ENCODE results near the gene SLC6A3. TPM values are rescaled to one million over a fixed set of nuclear protein-coding genes. Genes with fewer than 3 reads are reported as not detected.

SLC6A3 gene
- total RNA-seq (2022) (not detected in 2 replicates), Bru-seq, nascent RNA (percentile 7 among the genes with signal in this experiment), BruChase-seq, experiment 1, labeled RNA remaining after a 2-hour chase (percentile 3 among the genes with signal in this experiment), BruChase-seq, experiment 2, labeled RNA remaining after a 6-hour chase (percentile 10 among the genes with signal in this experiment)
- long read RNA-seq, result 0 reads

DNA sequence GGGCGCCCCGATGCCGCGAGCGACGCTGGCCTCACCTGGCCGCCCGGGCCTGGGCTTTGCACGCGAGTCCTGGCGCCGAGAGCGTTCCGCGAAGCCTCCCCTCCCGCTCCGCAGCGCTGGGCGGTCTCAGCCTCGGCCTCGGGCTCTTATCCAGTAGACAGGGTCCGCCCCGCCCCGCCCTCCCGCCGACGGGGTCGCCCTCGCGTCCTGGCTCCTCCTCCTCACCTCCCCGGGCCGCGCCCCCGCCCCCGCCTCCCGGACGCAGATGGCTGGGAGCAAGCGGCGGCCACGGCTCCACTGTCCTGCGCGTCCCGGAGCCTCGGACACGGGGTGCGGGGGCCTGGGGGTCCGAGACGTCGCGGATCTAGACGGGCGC, at the start of gene SLC6A3:
TSS of gene SLC6A3 (minus strand) at position 128 of the 376 bp plus-strand sequence. CDS start 2,243 bp downstream, outside the sequence.
- Mint-ChIP-seq H3K9me3 (ENCODE audit: unreplicated experiment) (peaks cover 9% of the 10 kb centered on the region), H3K36me3 (ENCODE audit: insufficient read depth, unreplicated experiment) (no peaks in the 10 kb centered on the region), H3K4me3 (ENCODE audit: unreplicated experiment) (no peak within 1 kb of the TSS), H3K27ac (ENCODE audit: unreplicated experiment) (no peak within 1 kb of the TSS), H3K27me3 (ENCODE audit: insufficient read depth, unreplicated experiment) (peaks cover 6% of the 10 kb centered on the region), H3K4me1 (ENCODE audit: low read depth, unreplicated experiment) (no peaks in the 10 kb centered on the region)
- DNase-seq, result no peak
- Histone ChIP-seq H3K9me3 (no peaks in the 10 kb centered on the region), H3K4me3 (ENCODE audit: low read depth, low read length) (no peak within 1 kb of the TSS), H3K36me3 (ENCODE audit: control insufficient read depth, insufficient read depth, low read length) (no peaks in the 10 kb centered on the region), H3K4me1 (no peaks in the 10 kb centered on the region), H3K27me3 (replicated peaks; ENCODE audit: control insufficient read depth, insufficient read depth, low read length) (no peaks in the 10 kb centered on the region)
- ChIA-PET CTCF (no interaction called here), POLR2A (no interaction called here)
- no TSS peak for BruUV-seq (replicated peaks)
- TF ChIP-seq, protein P1, sequence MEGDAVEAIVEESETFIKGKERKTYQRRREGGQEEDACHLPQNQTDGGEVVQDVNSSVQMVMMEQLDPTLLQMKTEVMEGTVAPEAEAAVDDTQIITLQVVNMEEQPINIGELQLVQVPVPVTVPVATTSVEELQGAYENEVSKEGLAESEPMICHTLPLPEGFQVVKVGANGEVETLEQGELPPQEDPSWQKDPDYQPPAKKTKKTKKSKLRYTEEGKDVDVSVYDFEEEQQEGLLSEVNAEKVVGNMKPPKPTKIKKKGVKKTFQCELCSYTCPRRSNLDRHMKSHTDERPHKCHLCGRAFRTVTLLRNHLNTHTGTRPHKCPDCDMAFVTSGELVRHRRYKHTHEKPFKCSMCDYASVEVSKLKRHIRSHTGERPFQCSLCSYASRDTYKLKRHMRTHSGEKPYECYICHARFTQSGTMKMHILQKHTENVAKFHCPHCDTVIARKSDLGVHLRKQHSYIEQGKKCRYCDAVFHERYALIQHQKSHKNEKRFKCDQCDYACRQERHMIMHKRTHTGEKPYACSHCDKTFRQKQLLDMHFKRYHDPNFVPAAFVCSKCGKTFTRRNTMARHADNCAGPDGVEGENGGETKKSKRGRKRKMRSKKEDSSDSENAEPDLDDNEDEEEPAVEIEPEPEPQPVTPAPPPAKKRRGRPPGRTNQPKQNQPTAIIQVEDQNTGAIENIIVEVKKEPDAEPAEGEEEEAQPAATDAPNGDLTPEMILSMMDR (IDR thresholded peaks at IDR 0.05; ENCODE audit: insufficient read depth in 1 of 2, low read depth in 1 of 2, low read length in 1 of 2, severe bottlenecking in 1 of 2, unreplicated experiment in 1 of 2), result no peak
- intact Hi-C loops (cut with micrococcal nuclease; ENCODE audit: unreplicated experiment), result no loop called here

DNA sequence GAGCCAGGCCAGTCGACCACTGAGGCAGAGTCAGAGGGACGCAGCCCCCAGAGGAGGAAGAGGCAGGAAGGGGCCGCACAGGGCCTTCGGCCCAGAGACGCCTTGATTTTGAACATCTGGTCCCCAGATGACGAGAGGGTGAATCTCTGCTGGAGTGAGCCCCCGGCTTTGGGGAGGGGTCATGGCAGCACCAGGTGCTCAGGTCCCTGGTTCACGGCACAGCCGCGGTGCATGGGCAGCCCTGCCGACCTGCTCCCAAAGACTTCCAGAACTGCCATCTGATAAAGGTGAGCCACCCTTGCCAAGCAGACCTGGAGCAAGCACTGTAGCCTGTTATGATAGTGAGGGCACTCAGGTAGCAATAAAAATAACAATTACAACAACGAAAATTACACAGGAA, 48.7 kb upstream of the SLC6A3 start:
- peaks cover 39% of the 10 kb centered on the region for H3K36me3 Mint-ChIP-seq (ENCODE audit: insufficient read depth, unreplicated experiment)

DNA sequence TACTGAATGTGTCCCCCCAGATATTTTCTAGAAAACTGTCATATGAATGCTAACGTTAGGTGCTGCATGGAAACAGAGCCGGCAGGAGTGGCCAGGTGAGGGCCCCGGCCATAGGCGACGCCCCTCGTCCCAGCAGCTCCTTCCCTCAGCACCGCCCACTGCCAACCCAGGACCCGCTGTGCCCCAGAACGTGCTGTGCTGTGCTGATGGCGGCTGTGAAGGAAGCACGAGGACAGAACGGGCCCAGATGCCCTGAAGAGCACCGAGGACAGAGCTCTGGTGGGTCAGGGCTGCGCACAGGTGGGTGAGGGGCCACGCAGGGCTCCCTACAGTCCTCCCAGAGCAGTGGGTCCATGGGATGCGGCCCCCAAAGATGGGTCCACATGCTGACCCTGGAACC, 48.2 kb upstream of the SLC6A3 start:
- POLR2A ChIA-PET, result no interaction called here
- BruUV-seq (replicated peaks), result no TSS peak
- H3K4me1 ChIP-seq, result no peaks in the 10 kb centered on the region
- H3K9me3 Mint-ChIP-seq (ENCODE audit: unreplicated experiment), result no peaks in the 10 kb centered on the region
- H3K27me3 Mint-ChIP-seq (ENCODE audit: insufficient read depth, unreplicated experiment), result no peaks in the 10 kb centered on the region
- H3K4me3 Mint-ChIP-seq (ENCODE audit: unreplicated experiment), result no peak overlapping the region
- no peaks in the 10 kb centered on the region for H3K4me1 Mint-ChIP-seq (ENCODE audit: low read depth, unreplicated experiment)
- H3K27me3 ChIP-seq (replicated peaks; ENCODE audit: control insufficient read depth, insufficient read depth, low read length), result no peaks in the 10 kb centered on the region
- DNase-seq, result no peak
- intact Hi-C loops (cut with micrococcal nuclease; ENCODE audit: unreplicated experiment), result no loop called here
- H3K36me3 Mint-ChIP-seq (ENCODE audit: insufficient read depth, unreplicated experiment), result peaks cover 36% of the 10 kb centered on the region
- CTCF ChIA-PET, result no interaction called here
- H3K27ac Mint-ChIP-seq (ENCODE audit: unreplicated experiment), result no peak overlapping the region
- TF ChIP-seq, protein P1 (IDR thresholded peaks at IDR 0.05; ENCODE audit: insufficient read depth in 1 of 2, low read depth in 1 of 2, low read length in 1 of 2, severe bottlenecking in 1 of 2, unreplicated experiment in 1 of 2), result no peak
- no peaks in the 10 kb centered on the region for H3K9me3 ChIP-seq
- no peak overlapping the region for H3K4me3 ChIP-seq (ENCODE audit: low read depth, low read length)
- no peaks in the 10 kb centered on the region for H3K36me3 ChIP-seq (ENCODE audit: control insufficient read depth, insufficient read depth, low read length)

More for the DNA sequence above, 48.7 kb upstream of the SLC6A3 start:
- TF ChIP-seq, protein P1 (IDR thresholded peaks at IDR 0.05; ENCODE audit: insufficient read depth in 1 of 2, low read depth in 1 of 2, low read length in 1 of 2, severe bottlenecking in 1 of 2, unreplicated experiment in 1 of 2), result no peak
- no peaks in the 10 kb centered on the region for H3K4me1 Mint-ChIP-seq (ENCODE audit: low read depth, unreplicated experiment)
- no peak overlapping the region for H3K4me3 Mint-ChIP-seq (ENCODE audit: unreplicated experiment)
- no peaks in the 10 kb centered on the region for H3K36me3 ChIP-seq (ENCODE audit: control insufficient read depth, insufficient read depth, low read length)
- H3K27me3 ChIP-seq (replicated peaks; ENCODE audit: control insufficient read depth, insufficient read depth, low read length), result no peaks in the 10 kb centered on the region
- no peak overlapping the region for H3K27ac Mint-ChIP-seq (ENCODE audit: unreplicated experiment)
- intact Hi-C loops (cut with micrococcal nuclease; ENCODE audit: unreplicated experiment), result no loop called here
- H3K4me1 ChIP-seq, result no peaks in the 10 kb centered on the region
- no peaks in the 10 kb centered on the region for H3K27me3 Mint-ChIP-seq (ENCODE audit: insufficient read depth, unreplicated experiment)
- DNase-seq, result no peak
- ChIA-PET POLR2A (no interaction called here), CTCF (no interaction called here)
- no peak overlapping the region for H3K4me3 ChIP-seq (ENCODE audit: low read depth, low read length)
- no TSS peak for BruUV-seq (replicated peaks)
- H3K9me3 Mint-ChIP-seq (ENCODE audit: unreplicated experiment), result no peaks in the 10 kb centered on the region
- H3K9me3 ChIP-seq, result no peaks in the 10 kb centered on the region

All from Caco-2 (cell line).